K562 (cell line): ENCODE data around the gene AKT2. TPM values are rescaled to one million over a fixed set of nuclear protein-coding genes. Genes with fewer than 3 reads are reported as not detected.

Experiments used
- ARID3A ChIP-seq: IDR thresholded peaks from 2 replicates; pipeline ENCODE4 v1.6.1; 2012; ENCODE audit warnings: low read depth, low read length, improper control_type of control experiment, borderline replicate concordance
- E2F1 ChIP-seq: sonication (generic); formaldehyde crosslinking; IDR thresholded peaks from 2 replicates; pipeline ENCODE4 v1.8.1; 2023; ENCODE audit warnings: mild to moderate bottlenecking, missing genetic modification reagents, moderate library complexity
- GABPB1 ChIP-seq: sonication (generic); formaldehyde crosslinking; IDR thresholded peaks from 2 replicates; pipeline ENCODE4 v1.8.0; 2022; ENCODE audit warnings: mild to moderate bottlenecking, missing genetic modification reagents
- KLF1 ChIP-seq: fragments of 450-650 bp; IDR thresholded peaks from 2 replicates; pipeline ENCODE4 v1.6.1; 2016; ENCODE audit warnings: missing genetic modification characterization, missing compliant biosample characterization
- MYNN ChIP-seq, 2 experiments: sonication (generic); formaldehyde crosslinking in 1 of 2; IDR thresholded peaks; 2 replicates each; pipeline versions ENCODE4 v1.5.0 to v1.6.1; 2016 to 2020; ENCODE audit warnings: antibody characterized with exemption in 1 of 2, missing genetic modification reagents in 1 of 2
- PKNOX1 ChIP-seq: fragments of 450-650 bp; IDR thresholded peaks from 2 replicates; pipeline ENCODE4 v1.6.1; 2016
- SRSF9 ChIP-seq: fragments of 200-400 bp; formaldehyde crosslinking; IDR thresholded peaks from 2 replicates; pipeline ENCODE4 v1.6.1; 2017; ENCODE audit warnings: low read depth, low read length, borderline replicate concordance
- TRIM25 ChIP-seq: fragments of 450-650 bp; IDR thresholded peaks from 2 replicates; pipeline ENCODE4 v1.7.0; 2016; ENCODE audit warnings: borderline replicate concordance
- ZBTB40 ChIP-seq, 2 experiments: fragments of 450-650 bp in 1 of 2; sonication (generic) in 1 of 2; formaldehyde crosslinking in 1 of 2; IDR thresholded peaks; 2 replicates each; pipeline versions ENCODE4 v1.7.1 to v1.9.0; 2016 to 2022; ENCODE audit warnings: inconsistent platforms in 1 of 2, mild to moderate bottlenecking in 1 of 2, missing genetic modification reagents in 1 of 2
- ZBTB43 ChIP-seq: sonication (generic); formaldehyde crosslinking; IDR thresholded peaks from 2 replicates; pipeline ENCODE4 v1.8.0; 2023; ENCODE audit warnings: mild to moderate bottlenecking, missing genetic modification reagents
- polyA plus RNA-seq, 8 experiments: library from polyadenylated mRNA; depleted of rRNA in 4 of 8; stranded (reverse) in 5 of 8; unstranded in 3 of 8; fragments of >200 nt; fragmentation: Nextera tagmentation in 2 of 8; fragmentation: Illumina TruSeq in 1 of 8; extraction: Ambion mirVana in 2 of 8; extraction: Trizol in 1 of 8; gene quantifications; 2 replicates each; pipeline versions ENCODE4 v1.2.1 to v1.2.3, GENCODE V29; 2011 to 2014; ENCODE audit warnings: inconsistent platforms in 1 of 8, missing spikeins in 1 of 8
- total RNA-seq, 7 experiments: library from RNA; depleted of rRNA in 6 of 7; stranded (reverse); fragments of >200 nt in 6 of 7; fragmentation: Illumina TruSeq in 2 of 7; extraction: Trizol in 2 of 7; gene quantifications; 2 replicates each; pipeline versions ENCODE4 v1.2.1 to v1.2.3, GENCODE V29; 2011 to 2021; ENCODE audit warnings: low replicate concordance in 1 of 7

The AKT2 gene
- total and polyA plus RNA-seq, 9 of the 15 experiments (the other 6 are each of a cell fraction or from before 2014, with no cell fraction given): 1.1 to 132 (median 67.7) TPM

- no peak for TF ChIP-seq ZBTB40 (IDR thresholded peaks at IDR 0.05)
- TF ChIP-seq ZBTB40 (CRISPR knock-in tag; IDR thresholded peaks at IDR 0.05): no peak
- TF ChIP-seq PKNOX1: no peak
- no peak for TF ChIP-seq E2F1
- TF ChIP-seq TRIM25: no peak
- 0 out of 2 replicates have a peak, but pooled peaks have one; percentile 49 for TF ChIP-seq MYNN (IDR thresholded peaks at IDR 0.05)
- no peak for TF ChIP-seq MYNN (CRISPR knock-in tag; IDR thresholded peaks at IDR 0.05)
- no peak for TF ChIP-seq GABPB1 (CRISPR knock-in tag)
- no peak for TF ChIP-seq ZBTB43 (CRISPR knock-in tag)
- TF ChIP-seq KLF1 (tag): no peak
- no peak for TF ChIP-seq SRSF9
- no peak for TF ChIP-seq ARID3A
Measured at GRCh38 chr19:40232479-40232878, 52.7 kb downstream of the AKT2 start (continued).
